GM13976 (cell line): ENCODE data around the gene BCL2L12.

Experiments
- DNase-seq: peaks from one replicate; pipeline ENCODE4 v3.0.0; 2012; ENCODE audit warnings: low spot score
- CTCF ChIP-seq: IDR thresholded peaks from 2 replicates; pipeline ENCODE4 v1.5.1; 2012; ENCODE audit warnings: borderline replicate concordance, mild to moderate bottlenecking; ENCODE audit not compliant: insufficient read depth; ENCODE audit errors: extremely low read depth, missing control alignments, control extremely low read depth
- in situ Hi-C: fragments of 300-500 bp; cut with MboI; formaldehyde crosslinking; loops from one replicate; pipeline ENCODE4 v1.12.0; 2022; ENCODE audit warnings: low sequenced_read_pairs, mixed read lengths, inconsistent platforms; ENCODE audit not compliant: unreplicated experiment

The BCL2L12 gene

GRCh38 chr19:49651820-49652550 lies 13.7 kb upstream of the BCL2L12 start:
- DNase-seq = no peak
- no peak for TF ChIP-seq CTCF

DNA sequence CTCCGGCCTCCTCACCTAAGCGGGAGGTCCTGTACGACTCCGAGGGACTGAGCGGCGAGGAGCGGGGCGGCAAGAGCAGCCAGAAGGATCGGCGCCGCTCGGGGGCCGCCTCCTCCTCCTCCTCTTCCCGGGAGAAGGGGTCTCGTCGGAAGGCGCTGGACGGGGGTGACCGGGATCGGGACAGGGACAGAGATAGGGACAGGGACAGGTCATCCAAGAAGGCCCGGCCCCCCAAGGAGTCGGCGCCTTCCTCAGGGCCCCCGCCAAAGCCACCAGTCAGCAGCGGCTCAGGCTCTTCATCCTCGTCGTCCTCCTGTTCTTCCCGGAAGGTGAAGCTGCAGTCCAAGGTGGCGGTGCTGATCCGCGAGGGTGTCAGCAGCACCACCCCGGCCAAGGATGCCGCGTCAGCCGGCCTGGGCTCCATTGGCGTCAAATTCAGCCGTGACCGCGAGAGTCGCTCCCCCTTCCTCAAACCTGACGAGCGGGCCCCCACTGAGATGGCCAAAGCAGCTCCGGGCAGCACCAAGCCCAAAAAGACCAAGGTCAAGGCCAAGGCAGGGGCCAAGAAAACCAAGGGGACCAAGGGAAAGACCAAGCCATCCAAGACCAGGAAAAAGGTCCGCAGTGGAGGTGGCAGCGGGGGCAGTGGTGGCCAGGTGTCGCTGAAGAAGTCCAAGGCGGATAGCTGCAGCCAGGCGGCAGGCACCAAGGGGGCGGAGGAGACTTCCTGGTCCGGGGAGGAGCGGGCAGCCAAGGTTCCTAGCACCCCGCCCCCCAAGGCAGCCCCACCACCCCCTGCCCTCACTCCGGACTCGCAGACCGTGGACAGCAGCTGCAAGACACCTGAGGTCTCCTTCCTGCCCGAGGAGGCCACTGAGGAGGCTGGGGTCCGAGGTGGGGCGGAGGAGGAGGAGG lies 12.9 kb upstream of the BCL2L12 start:
- in situ Hi-C loops = no loop called here

More at GRCh38 chr19:49651820-49652550, 13.7 kb upstream of the BCL2L12 start:
- in situ Hi-C loops = no loop called here

GRCh38 chr19:49653466-49653806 lies 12.3 kb upstream of the BCL2L12 start:
- no peak for DNase-seq
- TF ChIP-seq CTCF = no peak
- in situ Hi-C loops = no loop called here

More for the DNA sequence above, 12.9 kb upstream of the BCL2L12 start:
- DNase-seq = no peak
- TF ChIP-seq CTCF = no peak

- in situ Hi-C loops = no loop called here
- no peak for DNase-seq
Observed at GRCh38 chr19:49654581-49654980, 11.2 kb upstream of the BCL2L12 start.

GRCh38 chr19:49655570-49656455 lies 9.9 kb upstream of the BCL2L12 start:
- TF ChIP-seq CTCF = no peak
- no peak for DNase-seq
- in situ Hi-C loops = no loop called here

More at GRCh38 chr19:49654581-49654980, 11.2 kb upstream of the BCL2L12 start:
- TF ChIP-seq CTCF = no peak
